Effector memory CD8-positive, alpha-beta T cell (primary cell): Measurements from ENCODE around the gene DAB2IP.
"Not testable (repeated sequence)": the region's sequence is repeated elsewhere in the genome, so short reads cannot be mapped to it uniquely, and the experiment has no call there.

Source experiments
- ATAC-seq: fragments of 150-1000 bp; cut with Tn5 transposase; replicated peaks from 2 replicates; pipeline ENCODE4 v1.10.0; 2021; ENCODE audit warnings: mild to moderate bottlenecking, moderate library complexity
- DNase-seq, 3 experiments: peaks; one replicate each; pipeline ENCODE4 v3.0.0; 2021
- H3K27ac Mint-ChIP-seq, 2 donors: one replicate each; pipeline ENCODE4 v1.8.0; 2022; ENCODE audit warnings: mild to moderate bottlenecking in 2 of 2, mixed read lengths in 2 of 2, moderate library complexity in 2 of 2
- H3K27me3 Mint-ChIP-seq, 2 donors: one replicate each; pipeline ENCODE4 v1.8.0; 2022; ENCODE audit warnings: mixed read lengths in 2 of 2
- H3K36me3 Mint-ChIP-seq: one replicate; pipeline ENCODE4 v1.8.0; 2022; ENCODE audit warnings: mild to moderate bottlenecking, moderate library complexity, mixed read lengths; ENCODE audit not compliant: insufficient read depth
- H3K4me1 Mint-ChIP-seq, 2 donors: one replicate each; pipeline ENCODE4 v1.8.0; 2022; ENCODE audit warnings: low read depth in 2 of 2, mixed read lengths in 2 of 2
- H3K4me3 Mint-ChIP-seq, 2 donors: one replicate each; pipeline ENCODE4 v1.8.0; 2022; ENCODE audit warnings: mild to moderate bottlenecking in 2 of 2, mixed read lengths in 2 of 2, moderate library complexity in 2 of 2
- H3K9me3 Mint-ChIP-seq, 2 donors: one replicate each; pipeline ENCODE4 v1.8.0; 2022; ENCODE audit warnings: mixed read lengths in 2 of 2

The DAB2IP gene

DNA sequence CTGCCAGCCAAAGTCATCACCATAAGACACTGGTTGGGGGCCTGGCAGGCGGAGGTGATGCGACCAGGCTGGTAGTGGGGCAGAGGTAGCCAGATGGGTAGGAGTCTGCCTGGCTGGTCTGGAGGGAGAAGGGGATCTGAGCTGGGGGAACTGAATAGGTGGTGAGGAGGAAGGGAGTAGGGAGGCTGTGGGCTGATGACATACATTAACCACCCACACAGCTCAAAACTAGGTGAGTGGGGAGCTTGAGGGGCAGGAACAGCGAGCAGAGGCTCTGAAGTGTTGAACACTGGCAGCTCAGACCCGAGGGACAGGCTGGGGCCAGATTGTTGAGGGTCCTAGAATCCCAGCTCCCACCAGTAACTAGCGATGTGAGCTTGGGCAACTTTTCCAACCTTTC lies 81.0 kb downstream of the DAB2IP start:
- Mint-ChIP-seq H3K36me3 (peaks cover 3% of the 10 kb centered on the region), H3K27me3 (peaks cover 10 to 25% of the 10 kb centered on the region in 2 donors), H3K9me3 (no peaks in the 10 kb centered on the region), H3K4me1 (peaks cover 38 to 55% of the 10 kb centered on the region in 2 donors), H3K4me3 (peak overlapping the region; percentile 27 to 56), H3K27ac (peak overlapping the region; percentile 89 to 91)
- DNase-seq (no peak), ATAC-seq (peak; percentile 63)

DNA sequence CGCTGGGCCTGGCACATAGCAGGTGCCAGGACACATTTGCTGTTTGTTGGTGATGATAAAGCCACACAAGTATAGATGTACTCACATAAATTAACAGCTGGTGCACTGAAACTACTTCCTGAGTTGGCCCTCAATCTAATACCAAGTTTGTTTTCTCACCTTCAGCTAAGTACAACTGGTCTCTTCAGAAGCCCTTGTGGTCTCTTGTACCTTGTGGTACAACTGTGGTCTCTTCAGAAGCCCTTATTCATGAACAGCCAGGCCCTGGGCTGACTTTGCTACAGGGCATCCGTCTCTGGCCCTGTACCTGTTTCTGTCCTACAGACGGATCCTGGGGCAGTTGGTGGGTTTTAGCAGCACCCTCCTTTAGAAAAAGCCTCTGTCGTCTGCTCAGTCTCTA lies 81.5 kb downstream of the DAB2IP start:
- peaks cover 3% of the 10 kb centered on the region for H3K36me3 Mint-ChIP-seq
- peaks cover 10 to 25% of the 10 kb centered on the region in 2 donors for H3K27me3 Mint-ChIP-seq
- H3K27ac Mint-ChIP-seq, result peak overlapping the region; percentile 89 to 91
- peak overlapping the region; percentile 46 to 56 for H3K4me3 Mint-ChIP-seq
- DNase-seq (peak; percentile 13 to 31 (median 19)), ATAC-seq (peak; percentile 86)
- H3K9me3 Mint-ChIP-seq, result no peaks in the 10 kb centered on the region
- H3K4me1 Mint-ChIP-seq, result peaks cover 38 to 55% of the 10 kb centered on the region in 2 donors

- Mint-ChIP-seq H3K4me1 (peaks cover 38 to 60% of the 10 kb centered on the region in 2 donors), H3K27ac (peak overlapping the region in 1 of 2 donors; percentile 75), H3K4me3 (no peak overlapping the region), H3K27me3 (peaks cover 10 to 33% of the 10 kb centered on the region in 2 donors), H3K9me3 (no peaks in the 10 kb centered on the region), H3K36me3 (peaks cover 3% of the 10 kb centered on the region)
- no peak for DNase-seq
- no peak for ATAC-seq
Measured at GRCh38 chr9:121734465-121734864, 83.0 kb downstream of the DAB2IP start.

DNA sequence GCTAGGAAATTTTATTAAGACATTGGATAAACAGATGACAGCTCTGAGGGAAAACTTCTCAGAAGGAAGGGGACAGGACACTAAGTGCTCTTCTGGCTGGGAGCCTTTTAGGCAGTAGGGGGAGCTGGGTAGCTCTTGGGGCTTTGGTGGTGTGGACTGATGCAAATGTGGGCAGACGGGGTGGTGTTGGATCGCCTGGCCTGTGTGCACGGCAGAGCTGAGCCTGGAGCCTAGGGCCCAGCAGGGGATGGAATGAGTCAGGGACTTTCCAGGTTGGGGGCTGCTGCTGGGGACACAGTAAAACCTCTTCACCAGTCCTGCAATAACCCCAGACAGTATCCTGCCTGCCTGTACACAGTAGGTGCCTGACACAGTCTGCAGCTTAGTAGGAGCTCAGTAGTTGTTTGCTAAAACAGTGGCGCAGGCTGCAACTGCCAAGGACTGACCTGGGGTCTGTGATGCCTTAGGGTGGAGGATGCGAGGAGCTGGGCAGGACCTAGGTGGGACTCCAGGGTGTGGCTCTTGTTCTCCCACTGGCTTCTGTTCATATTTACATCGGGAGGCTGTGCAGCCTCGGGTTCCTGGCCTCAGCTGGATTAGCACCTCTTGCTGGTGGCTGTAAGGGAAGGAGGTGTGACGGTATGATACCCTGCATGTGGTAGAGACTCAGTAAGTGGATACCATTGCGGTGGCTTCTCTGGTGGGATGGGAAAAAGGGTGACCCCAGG lies 83.8 kb downstream of the DAB2IP start:
- H3K9me3 Mint-ChIP-seq, result no peaks in the 10 kb centered on the region
- DNase-seq (peak in 1 of 3 experiments; percentile 14), ATAC-seq (peak; percentile 45)
- peak overlapping the region in 1 of 2 donors; percentile 75 for H3K27ac Mint-ChIP-seq
- peaks cover 3% of the 10 kb centered on the region for H3K36me3 Mint-ChIP-seq
- peaks cover 38 to 57% of the 10 kb centered on the region in 2 donors for H3K4me1 Mint-ChIP-seq
- H3K4me3 Mint-ChIP-seq, result peak overlapping the region in 1 of 2 donors; percentile 58
- H3K27me3 Mint-ChIP-seq, result peaks cover 10 to 33% of the 10 kb centered on the region in 2 donors

DNA sequence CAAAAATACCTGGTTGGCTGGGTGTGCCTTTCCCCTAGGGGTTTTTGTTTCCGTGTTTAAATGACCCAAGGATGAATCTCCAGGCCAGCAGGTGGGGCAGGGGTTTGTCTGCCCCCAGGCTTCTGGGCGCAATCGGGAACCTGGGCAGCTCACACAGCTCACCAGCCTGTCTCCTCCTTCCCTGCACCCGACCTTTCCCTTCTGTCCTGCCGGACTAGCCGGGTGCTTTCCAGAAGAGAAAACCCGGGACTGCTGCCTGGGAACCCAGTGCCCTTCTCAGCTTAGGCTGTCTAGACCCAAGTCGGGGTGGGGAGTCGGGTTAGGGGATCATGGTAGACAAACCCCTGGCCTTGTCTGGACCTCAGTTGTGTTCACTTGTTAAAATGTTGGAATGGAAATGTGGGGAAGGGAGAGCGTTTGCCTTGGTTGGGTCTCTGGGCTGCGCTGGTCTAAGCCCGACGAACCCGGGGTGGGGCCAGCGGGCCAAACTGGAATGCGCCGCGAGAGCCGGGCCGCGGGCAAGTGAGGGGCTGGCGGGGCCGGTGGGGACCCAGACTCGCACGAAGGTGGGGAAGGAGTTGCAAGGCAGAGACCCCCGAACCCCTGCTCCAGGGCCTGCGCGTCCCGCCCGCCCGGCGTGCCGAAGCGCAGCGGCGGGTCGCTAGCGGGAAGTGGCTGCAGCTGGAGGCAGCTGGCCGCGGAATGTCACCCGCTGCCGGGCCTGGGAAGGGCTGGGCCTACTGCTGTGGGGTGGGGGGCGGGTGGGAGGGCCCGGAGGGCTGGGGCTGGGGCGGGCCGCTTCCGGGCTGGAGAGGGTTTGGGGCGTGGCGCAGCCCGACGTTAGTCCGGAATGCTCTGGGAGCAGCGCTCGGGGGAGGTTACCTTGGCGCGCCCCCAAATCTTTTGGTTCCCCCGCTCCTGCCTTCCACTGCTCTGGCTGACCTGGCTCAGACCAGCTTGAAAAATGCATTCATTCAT lies 84.6 kb downstream of the DAB2IP start:
- Mint-ChIP-seq H3K4me3 (peak overlapping the region in 1 of 2 donors; percentile 53), H3K9me3 (no peaks in the 10 kb centered on the region), H3K27ac (no peak overlapping the region), H3K4me1 (peaks cover 36 to 50% of the 10 kb centered on the region in 2 donors), H3K36me3 (peaks cover 3% of the 10 kb centered on the region), H3K27me3 (peaks cover 10 to 33% of the 10 kb centered on the region in 2 donors)
- no peak for ATAC-seq
- DNase-seq, result no peak

GRCh38 chr9:121736934-121737462 lies 85.6 kb downstream of the DAB2IP start:
- Mint-ChIP-seq H3K27ac (no peak overlapping the region), H3K4me3 (no peak overlapping the region), H3K27me3 (peaks cover 10 to 33% of the 10 kb centered on the region in 2 donors), H3K36me3 (peaks cover 2% of the 10 kb centered on the region), H3K9me3 (no peaks in the 10 kb centered on the region), H3K4me1 (peaks cover 29 to 42% of the 10 kb centered on the region in 2 donors)
- no peak for DNase-seq
- ATAC-seq, result no peak

- Mint-ChIP-seq H3K27ac (peak overlapping the region in 1 of 2 donors; percentile 69), H3K27me3 (peaks cover 10 to 33% of the 10 kb centered on the region in 2 donors), H3K9me3 (no peaks in the 10 kb centered on the region), H3K36me3 (no peaks in the 10 kb centered on the region), H3K4me1 (peaks cover 24 to 38% of the 10 kb centered on the region in 2 donors), H3K4me3 (no peak overlapping the region)
- ATAC-seq, result no peak
- no peak for DNase-seq
Measured at GRCh38 chr9:121737481-121737931, 86.1 kb downstream of the DAB2IP start.

- ATAC-seq, result no peak
- Mint-ChIP-seq H3K9me3 (no peaks in the 10 kb centered on the region), H3K4me1 (peaks cover 15 to 32% of the 10 kb centered on the region in 2 donors), H3K36me3 (no peaks in the 10 kb centered on the region), H3K4me3 (no peak overlapping the region), H3K27me3 (peaks cover 10 to 33% of the 10 kb centered on the region in 2 donors), H3K27ac (peak overlapping the region in 1 of 2 donors; percentile 52)
- DNase-seq, result no peak
Measured at GRCh38 chr9:121738411-121738810, 87.0 kb downstream of the DAB2IP start.

- DNase-seq, result no peak
- Mint-ChIP-seq H3K4me1 (peaks cover 12 to 29% of the 10 kb centered on the region in 2 donors), H3K9me3 (no peaks in the 10 kb centered on the region), H3K4me3 (no peak overlapping the region), H3K36me3 (no peaks in the 10 kb centered on the region), H3K27ac (peak overlapping the region in 1 of 2 donors; percentile 52), H3K27me3 (peaks cover 10 to 33% of the 10 kb centered on the region in 2 donors)
- peak; percentile 35 for ATAC-seq
Measured at GRCh38 chr9:121738968-121739367, 87.5 kb downstream of the DAB2IP start.

GRCh38 chr9:121739971-121740370 lies 88.5 kb downstream of the DAB2IP start:
- no peak for ATAC-seq
- H3K4me1 Mint-ChIP-seq, result peaks cover 5 to 24% of the 10 kb centered on the region in 2 donors
- DNase-seq, result no peak
- H3K36me3 Mint-ChIP-seq, result no peaks in the 10 kb centered on the region
- H3K9me3 Mint-ChIP-seq, result no peaks in the 10 kb centered on the region
- H3K4me3 Mint-ChIP-seq, result no peak overlapping the region
- H3K27me3 Mint-ChIP-seq, result peaks cover 10 to 30% of the 10 kb centered on the region in 2 donors
- H3K27ac Mint-ChIP-seq, result no peak overlapping the region

DNA sequence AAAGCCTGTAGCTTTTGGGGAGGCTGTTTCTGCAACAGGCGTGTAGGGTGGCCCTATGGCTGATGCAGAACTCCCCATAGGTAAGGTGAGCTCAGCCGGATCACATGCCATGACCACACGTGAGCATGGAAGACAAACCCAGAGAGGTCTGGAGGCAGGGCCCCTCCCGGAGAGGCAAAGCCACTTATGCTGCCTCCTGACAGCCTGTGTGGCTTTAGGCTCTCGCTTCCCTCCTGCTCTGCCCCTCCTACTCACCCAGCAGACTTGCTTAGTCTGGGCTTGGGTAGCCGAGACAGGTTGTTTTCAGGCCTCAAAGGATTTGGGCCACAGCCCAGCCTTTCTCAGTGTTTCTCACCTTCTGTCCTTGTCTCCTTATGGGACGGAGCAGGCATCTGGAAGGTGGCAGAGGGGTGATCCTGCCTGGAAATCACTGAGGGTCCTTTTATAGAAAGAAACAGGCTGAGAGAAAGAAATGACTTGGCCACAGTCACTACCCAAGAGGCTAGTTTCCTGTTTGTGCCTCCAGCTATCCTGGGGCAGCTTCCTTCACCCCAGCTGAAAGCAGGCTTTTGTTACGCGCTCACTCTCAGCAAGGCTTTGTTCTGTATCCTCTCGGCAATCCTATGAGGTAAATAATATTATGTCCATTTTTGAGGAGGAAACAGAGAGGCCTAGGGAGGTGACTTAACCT lies 89.9 kb downstream of the DAB2IP start:
- Mint-ChIP-seq H3K36me3 (no peaks in the 10 kb centered on the region), H3K4me1 (peaks cover 1 to 16% of the 10 kb centered on the region in 2 donors), H3K4me3 (no peak overlapping the region), H3K9me3 (no peaks in the 10 kb centered on the region), H3K27me3 (peaks cover 0 to 16% of the 10 kb centered on the region in 2 donors), H3K27ac (no peak overlapping the region)
- DNase-seq (no peak), ATAC-seq (no peak)

GRCh38 chr9:121741919-121742283 lies 90.5 kb downstream of the DAB2IP start:
- H3K27ac Mint-ChIP-seq, DNase-seq, ATAC-seq, H3K36me3 Mint-ChIP-seq, H3K4me3 Mint-ChIP-seq, H3K9me3 Mint-ChIP-seq: not testable (repeated sequence)
- peaks cover 0 to 10% of the 10 kb centered on the region in 2 donors for H3K27me3 Mint-ChIP-seq
- H3K4me1 Mint-ChIP-seq, result peaks cover 6 to 17% of the 10 kb centered on the region in 2 donors
